Fibroblast of lung (primary cell): ENCODE measurements around the gene NMRK1.

Experiments used
- CTCF ChIP-seq, 2 donors: IDR thresholded peaks in 1 of 2; conservative IDR thresholded peaks in 1 of 2; 1 replicate in 1 of 2; 2 replicates in 1 of 2; pipeline ENCODE4 v1.5.1; 2011 to 2012; ENCODE audit warnings: low read length in 2 of 2, control low read depth in 1 of 2, inconsistent platforms in 1 of 2, low read depth in 1 of 2, mild to moderate bottlenecking in 1 of 2
- EZH2 ChIP-seq: IDR thresholded peaks from 2 replicates; pipeline ENCODE4 v1.5.1; 2012; ENCODE audit warnings: low read length, control low read depth, mild to moderate bottlenecking; ENCODE audit errors: missing control alignments

GRCh38 chr9:75081632-75082031, 6.3 kb downstream of the NMRK1 start:
- no peak for TF ChIP-seq CTCF (conservative IDR thresholded peaks at IDR 0.05 in 1 of 2, IDR thresholded peaks at IDR 0.05 in 1 of 2; ENCODE audit: low read depth in 1 of 2, low read length in 2 of 2)
- TF ChIP-seq EZH2, result no peak
